Activated naive CD4-positive, alpha-beta T cell (primary cell): ENCODE measurements around the gene SIK3.
"Not testable (repeated sequence)": the region's sequence is repeated elsewhere in the genome, so short reads cannot be mapped to it uniquely, and the experiment has no call there.

Experiments used
- DNase-seq, 4 experiments: peaks; one replicate each; lab custom pipeline; 2025; lab: John Stamatoyannopoulos, UW

Gene SIK3

DNA sequence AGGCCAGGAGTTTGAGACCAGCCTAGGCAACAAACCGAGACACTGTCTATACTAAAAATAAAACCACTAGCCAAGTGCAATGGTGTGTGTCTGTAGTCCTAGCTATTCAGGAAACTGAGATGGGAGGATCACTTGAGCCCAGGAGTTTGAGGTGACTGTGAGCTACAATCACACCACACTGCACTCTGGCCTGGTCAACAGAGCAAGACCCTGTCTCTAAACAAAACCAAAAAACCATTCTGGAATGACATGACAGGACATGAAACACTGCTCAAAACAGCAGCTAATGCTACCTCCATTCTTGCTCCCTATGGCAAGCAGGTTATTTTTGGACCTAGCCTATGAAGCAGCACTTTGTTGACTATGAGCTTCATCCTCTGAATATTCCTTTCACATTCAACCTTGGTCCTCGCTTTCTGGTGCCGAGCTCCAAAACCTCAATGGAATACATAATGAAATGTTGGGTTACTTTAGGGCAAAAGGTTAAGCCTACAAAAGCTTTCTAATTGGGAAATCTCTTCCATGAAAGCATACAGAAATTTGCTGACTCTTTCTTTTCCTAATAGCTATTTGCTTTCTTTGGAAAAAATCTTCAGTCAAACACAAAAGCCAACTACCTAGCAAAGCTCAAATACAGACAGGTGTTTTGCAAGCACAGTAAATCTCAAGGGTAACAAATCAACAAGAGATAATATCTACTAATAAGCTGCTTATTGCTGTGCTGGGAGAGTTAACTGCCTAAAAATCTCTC lies 21.1 kb downstream of the SIK3 start:
- DNase-seq: no peak

- no peak for DNase-seq
These were observed 23.0 kb downstream of the SIK3 start for GRCh38 chr11:117075186-117075585.

- no peak for DNase-seq
These were observed 24.1 kb downstream of the SIK3 start for GRCh38 chr11:117074119-117074518.

DNA sequence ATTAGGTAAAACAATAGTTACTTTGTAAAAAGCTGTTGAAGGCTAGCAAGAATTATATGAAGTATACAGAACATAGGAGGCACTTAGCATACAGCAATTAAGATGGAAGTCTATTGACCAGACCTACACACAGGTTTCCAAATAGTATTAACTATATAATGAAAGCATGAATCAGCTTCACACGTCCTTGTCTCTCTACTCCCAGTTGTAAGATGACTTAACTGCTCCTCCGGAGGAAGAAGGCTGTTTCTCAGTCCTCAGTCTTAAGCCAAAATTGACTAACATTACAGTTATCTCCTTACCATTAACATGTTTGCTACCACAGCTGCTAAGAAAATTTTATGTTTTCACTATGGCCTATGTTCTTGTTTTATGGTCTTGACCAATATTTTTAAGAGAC lies 24.7 kb downstream of the SIK3 start:
- no peak for DNase-seq

GRCh38 chr11:117072517-117073461 lies 25.4 kb downstream of the SIK3 start:
- no peak for DNase-seq

GRCh38 chr11:117071344-117071787 lies 26.9 kb downstream of the SIK3 start:
- no peak for DNase-seq

GRCh38 chr11:117070016-117070415 lies 28.2 kb downstream of the SIK3 start:
- DNase-seq: no peak

DNA sequence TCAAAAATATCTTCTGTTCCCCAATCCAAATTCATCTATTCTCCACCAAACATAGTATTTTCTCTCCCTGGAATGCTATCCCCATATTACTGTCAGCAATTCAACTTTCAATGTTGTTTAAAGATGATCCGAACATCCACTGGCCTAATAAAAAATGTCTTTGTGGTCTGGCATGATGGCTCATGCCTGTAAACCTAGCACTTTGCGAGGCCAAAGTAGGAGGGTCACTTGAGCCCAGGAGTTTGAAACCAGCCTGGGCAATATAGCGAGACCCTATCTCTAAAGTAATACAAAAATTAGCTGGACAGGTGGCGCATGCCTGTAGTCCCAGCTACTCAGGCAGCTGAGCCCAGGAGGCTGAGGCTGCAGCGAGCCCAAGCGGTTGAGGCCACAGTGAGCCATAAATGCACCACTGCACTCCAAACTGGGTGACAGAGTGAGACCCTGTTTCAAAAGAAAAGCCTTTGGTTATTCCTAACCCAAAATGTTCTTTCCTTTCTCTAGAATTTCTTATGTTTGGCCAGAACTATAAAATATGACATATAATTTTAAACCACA lies 29.8 kb downstream of the SIK3 start:
- DNase-seq: no peak

DNA sequence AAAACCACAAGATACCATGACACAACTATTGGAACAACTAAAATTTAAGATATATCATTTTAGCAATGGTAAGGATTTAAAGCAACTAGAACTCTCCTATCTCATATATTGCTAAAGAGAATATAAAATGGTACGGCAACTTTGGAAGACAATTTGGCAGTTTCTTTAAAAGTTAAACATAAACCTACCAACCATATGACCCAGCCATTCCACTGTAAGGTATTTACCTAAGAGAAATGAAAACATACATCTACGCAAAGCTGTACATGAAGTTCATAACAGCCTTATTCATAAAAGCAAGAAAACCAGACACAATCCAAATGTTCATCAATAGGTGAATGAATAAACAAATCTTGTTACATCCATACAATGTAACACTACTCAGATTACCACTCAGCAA lies 31.3 kb downstream of the SIK3 start:
- DNase-seq: no peak

GRCh38 chr11:117064275-117064674 lies 34.0 kb downstream of the SIK3 start:
- DNase-seq: no peak

GRCh38 chr11:117062498-117062897 lies 35.7 kb downstream of the SIK3 start:
- no peak for DNase-seq

DNA sequence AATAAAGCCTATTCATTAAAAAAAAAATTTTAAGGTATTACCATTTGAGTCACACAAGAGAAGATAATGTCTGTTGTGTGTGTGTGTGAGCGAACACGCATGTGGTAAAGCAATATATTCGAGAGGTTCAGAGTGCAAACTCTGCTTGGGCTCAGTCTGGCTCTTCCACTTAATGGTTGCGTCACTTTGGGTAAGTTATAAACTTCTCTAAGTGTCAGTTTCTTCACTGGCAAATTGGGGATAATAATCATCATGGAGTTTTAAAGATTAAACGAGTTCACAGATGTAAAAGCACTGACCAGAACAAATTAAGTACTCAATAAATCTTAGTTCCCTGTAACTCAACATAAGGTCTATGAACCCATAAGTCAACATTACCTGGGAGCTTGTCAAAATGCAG lies 37.0 kb downstream of the SIK3 start:
- no peak for DNase-seq

DNA sequence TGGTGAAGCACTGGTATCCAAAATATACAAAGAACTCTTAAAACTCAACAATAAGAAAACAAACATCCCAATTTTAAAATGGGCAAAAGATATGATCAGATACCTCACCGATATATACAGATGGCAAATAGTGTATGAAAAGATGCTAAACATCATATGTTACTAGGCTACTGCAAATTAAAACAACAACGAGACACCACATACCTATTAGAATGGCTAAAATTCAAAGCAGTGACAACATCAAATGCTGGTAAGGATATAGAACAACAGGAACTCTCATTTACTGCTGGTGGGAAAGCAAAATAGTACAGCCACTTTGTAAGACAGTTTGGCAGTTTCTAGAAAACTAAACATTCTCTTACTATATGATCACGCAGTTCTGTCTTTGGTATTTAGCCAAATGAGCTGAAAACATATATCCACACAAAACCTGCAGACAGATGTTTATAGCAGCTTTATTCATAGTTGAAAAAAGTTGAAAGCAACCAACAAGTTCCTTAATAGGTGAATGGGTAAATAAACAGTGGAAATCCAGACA lies 38.5 kb downstream of the SIK3 start:
- DNase-seq: no peak

- DNase-seq: no peak
These were observed 39.4 kb downstream of the SIK3 start for GRCh38 chr11:117058761-117059261.

GRCh38 chr11:117057727-117058126 lies 40.5 kb downstream of the SIK3 start:
- no peak for DNase-seq

- DNase-seq: no peak
These were observed 40.9 kb downstream of the SIK3 start for GRCh38 chr11:117057317-117057716.

DNA sequence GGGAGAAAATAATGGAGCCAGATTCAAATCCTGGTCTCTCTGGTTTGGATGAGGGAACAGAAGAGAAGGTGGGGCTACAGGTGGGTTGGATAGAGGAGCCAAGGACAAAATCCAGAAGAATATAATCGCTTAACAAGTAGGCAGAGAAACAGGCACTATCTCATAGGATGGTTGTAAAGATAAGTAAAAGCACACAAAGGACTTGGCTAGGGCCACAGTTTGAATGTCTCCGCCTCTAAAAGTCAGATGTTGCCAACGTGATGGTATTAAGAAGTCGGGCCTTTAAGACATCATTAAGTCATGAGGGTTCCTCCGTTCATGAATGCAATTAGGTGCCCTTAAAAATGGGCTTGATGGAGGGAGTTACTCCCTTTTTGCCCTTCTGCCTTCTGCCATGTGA lies 42.8 kb downstream of the SIK3 start:
- no peak for DNase-seq

DNA sequence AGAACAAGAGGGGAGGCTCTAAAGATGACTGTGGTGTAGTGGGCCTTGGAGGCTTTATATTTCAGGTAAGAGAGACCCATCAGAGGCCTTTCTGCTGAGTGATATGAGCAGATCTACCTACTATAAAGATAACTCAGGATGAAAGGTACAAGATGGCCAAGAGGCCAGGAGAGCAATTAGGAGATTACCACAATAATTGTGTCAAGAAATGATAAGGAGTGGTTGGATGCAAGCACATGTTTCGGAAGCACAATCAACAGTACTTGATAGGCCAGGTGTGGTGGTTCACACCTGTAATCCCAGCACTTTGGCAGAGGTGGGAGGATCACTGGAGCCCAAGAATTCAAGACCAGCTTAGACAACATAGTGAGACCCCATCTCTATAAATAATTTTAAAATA lies 43.8 kb downstream of the SIK3 start:
- DNase-seq: no peak

GRCh38 chr11:117052196-117053149 lies 45.8 kb downstream of the SIK3 start:
- no peak for DNase-seq

- not testable (repeated sequence) for DNase-seq
These were observed 48.1 kb downstream of the SIK3 start for GRCh38 chr11:117050121-117050520.

DNA sequence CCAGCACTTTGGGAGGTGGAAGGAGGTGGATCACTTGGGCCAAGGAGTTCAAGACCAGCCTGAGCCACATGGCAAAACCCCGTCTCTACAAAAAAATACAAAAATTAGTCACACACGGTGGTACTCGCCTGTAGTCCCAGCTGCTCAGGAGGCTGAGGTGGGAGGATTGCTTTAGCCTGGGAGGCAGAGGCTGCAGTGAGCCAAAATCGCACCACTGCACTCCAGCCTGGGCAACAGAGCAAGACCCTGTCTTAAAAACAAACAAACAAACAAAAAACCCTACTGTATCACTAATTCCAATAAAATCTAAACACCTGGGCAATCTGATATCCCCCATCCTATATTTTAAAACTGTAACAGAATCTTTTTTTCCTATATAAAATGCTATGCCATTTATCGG lies 51.6 kb downstream of the SIK3 start:
- not testable (repeated sequence) for DNase-seq
